Measurements from ENCODE around the gene STKLD1.

DNA sequence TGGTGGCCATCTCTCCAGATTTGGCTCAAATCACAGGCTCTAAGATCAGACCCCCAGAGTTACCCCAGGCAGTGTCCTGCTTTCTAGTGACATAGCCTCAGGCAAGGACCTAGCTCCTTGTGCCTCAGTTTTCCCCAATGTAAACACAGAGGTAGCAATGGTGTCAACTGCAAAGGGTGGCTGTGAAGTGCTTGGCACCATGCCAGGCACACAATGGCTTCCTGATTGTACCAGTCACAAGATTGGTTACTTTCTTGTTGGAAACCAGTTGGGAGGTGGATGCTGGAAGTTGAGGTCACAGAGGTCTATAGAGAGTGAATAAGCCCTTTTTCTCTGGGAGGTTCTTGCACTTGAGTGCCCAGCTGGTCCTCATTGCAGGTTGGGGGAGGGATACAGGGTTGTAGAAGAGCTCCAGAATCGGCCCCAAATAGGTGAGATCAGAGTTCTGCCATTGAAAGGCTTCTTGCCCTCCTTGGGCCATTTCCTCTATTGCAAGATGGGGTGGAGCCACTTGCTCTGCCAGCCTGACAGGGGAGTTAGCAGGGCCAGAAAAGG, 2.3 kb downstream of the STKLD1 start:
- no peak for TF ChIP-seq ZNF311 (tag by site-specific recombination; IDR thresholded peaks at IDR 0.05; ENCODE audit: borderline replicate concordance)
- TF ChIP-seq ZNF792 (tag by site-specific recombination; IDR thresholded peaks at IDR 0.05): no peak
- TF ChIP-seq KLF1 (tag by site-specific recombination; IDR thresholded peaks at IDR 0.05): no peak
- no peak for TF ChIP-seq CTCF (tag by site-specific recombination; IDR thresholded peaks at IDR 0.05)
- no peak for TF ChIP-seq ZNF211 (tag by site-specific recombination; IDR thresholded peaks at IDR 0.05; ENCODE audit: low read depth)
- TF ChIP-seq PRDM4 (tag by site-specific recombination; IDR thresholded peaks at IDR 0.05): no peak
